ENCODE measurements around the gene MAST2.
"Not testable (repeated sequence)": the region's sequence is repeated elsewhere in the genome, so short reads cannot be mapped to it uniquely, and the experiment has no call there.

The MAST2 gene

DNA sequence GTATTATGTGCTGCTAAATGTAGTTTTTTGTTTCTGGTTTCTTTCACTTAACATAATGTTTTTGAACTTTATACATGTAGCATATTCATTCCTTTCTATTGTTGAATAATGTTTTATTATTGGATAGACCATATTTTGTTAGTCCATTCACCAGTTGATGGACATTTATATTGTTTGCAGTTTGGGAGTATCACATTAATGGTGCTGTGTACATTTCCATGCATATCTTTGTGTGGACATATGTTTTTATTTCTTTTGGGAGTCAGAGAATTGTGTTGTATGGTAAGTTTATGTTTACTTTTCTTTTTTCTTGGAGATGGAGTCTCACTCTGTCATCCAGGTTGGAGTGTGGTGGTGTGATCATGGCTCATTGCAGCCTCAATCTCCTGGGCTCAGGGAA, 134.6 kb downstream of the MAST2 start:
- DNase-seq (ENCODE audit: low read depth), result no peak

DNA sequence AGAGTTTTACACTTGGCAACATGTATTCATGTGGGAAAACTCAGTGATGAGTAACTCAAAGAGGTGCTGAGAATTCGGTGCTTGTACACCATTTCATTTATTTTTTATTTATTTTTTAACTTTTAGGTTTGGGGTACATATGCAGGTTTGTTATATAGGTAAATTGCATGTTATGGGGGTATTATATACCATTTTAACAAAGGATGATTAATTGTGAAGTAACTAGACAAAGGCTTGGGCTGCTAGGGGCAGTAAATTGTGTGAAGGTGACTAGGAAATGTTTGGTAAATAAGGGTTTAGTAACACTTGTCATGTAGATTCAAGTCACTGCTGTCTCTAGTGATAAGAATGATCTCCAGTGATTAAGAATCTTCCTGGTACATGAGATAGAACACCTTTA, 139.0 kb downstream of the MAST2 start:
- DNase-seq (ENCODE audit: low read depth), result no peak

DNA sequence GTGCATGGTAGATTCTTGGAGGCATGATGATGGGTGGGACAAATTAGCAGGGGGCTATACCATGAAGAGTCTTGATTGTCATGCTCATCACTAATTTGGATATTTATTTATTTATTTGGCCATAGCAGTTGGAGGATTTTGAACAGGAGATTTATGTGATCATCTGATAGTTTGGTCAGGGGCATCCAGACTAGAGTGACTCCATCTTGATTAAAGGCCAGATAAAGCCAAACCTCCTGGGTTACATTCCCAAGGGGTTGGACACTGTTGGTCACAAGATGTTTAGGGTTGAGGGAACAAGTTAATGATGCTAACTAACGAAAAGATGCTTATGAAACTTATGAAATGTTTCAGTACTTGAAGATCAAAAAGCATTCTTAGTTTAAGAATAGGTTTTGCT, 139.8 kb downstream of the MAST2 start:
- DNase-seq (ENCODE audit: low read depth), result no peak

DNA sequence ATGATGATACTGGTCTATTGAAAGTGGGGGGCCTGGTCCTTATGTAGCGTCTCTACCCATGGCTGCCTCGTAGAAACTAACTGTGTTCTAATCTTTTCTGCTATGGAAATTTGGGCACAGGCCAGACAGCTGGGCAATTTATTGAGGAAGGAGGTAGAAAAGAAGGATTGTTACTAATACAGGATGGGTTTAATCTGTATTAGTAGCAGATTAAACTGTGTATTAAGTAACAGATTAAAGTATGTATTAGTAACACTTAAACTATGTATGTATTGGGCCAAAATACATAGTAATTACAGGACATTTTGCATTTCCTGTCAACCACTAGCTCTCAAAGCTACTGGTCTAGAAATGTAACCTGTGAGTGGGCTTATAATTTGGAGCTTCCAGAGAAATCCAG, 142.0 kb downstream of the MAST2 start:
- DNase-seq (ENCODE audit: low read depth), result no peak

DNA sequence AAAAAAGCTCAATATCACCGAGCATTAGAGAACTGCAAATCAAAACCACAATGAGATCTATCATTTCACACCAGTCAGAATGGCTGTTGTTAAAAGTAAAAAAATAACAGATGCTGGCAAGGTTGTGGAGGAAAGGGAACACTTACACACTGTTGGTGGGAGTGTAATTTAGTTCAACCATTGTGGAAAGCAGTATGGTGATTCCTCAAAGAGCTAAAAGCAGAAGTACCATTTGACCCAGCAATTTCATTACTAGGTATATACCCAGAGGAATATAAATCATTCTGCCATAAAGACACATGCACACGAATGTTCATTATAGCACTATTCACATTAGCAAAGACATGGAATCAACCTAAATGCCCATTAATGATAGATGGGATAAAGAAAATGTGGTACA, 146.1 kb downstream of the MAST2 start:
- not testable (repeated sequence) for DNase-seq (ENCODE audit: low read depth)

DNA sequence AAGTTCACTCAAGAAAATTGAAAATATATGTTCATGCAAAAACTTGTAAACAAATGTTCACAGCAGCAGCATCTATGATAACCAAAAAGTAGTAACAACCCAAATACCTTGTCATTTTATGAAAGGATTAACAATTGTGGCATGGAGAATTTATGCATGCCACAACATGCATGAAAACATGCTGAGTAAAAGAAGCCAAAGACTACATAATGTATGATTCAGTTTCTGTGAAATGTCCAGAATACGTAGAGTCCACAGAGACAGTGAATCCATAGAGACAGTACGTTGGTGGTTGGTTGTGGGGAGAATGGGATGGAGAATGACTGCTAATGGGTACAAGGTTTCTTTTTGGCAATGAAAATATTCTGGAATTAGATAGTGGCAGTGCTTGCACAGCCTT, 148.7 kb downstream of the MAST2 start:
- DNase-seq (ENCODE audit: low read depth), result no peak

DNA sequence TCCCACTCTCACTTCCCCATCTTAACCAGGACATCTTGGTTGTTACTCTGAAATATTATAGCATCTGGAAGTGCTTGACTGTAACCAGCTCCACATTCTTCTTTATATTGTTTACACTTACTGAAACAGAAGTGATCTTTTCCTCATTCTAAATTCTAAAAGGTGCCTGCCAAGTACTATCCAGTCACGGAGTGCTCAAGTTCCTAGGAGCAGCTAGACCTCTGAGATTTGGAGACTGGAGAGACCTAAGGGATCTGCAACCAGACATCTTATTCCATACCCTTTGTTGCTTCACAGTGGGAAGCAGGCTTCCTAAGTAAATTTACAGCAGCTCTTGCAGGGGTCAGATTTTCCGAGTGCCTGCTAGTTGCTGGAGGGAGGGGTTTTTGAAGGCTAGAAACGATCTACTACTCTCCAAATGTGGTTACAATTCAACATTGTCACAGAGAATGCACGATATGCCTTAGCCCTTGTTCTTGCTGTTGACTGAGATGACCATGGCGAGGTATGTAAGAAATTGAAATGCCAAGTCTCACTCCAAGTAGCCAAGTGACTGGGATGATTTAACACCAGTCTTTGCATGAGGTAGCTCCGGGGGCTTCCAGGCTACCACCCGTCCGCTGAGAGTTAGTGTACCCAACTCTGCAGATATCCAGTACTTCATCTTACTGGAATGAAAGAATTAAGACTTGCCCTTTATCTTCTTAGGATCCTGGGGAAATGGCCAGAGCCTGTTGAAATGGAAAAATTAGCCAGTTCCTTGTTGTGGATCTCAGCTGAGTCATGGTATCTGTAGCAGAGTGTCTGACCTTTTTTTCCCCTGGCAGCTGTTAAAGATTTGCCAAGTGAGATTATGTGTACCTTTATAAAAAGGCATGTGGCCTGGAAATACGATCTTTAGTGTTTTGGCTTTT, 150.8 kb downstream of the MAST2 start:
- DNase-seq (ENCODE audit: low read depth), result no peak

DNA sequence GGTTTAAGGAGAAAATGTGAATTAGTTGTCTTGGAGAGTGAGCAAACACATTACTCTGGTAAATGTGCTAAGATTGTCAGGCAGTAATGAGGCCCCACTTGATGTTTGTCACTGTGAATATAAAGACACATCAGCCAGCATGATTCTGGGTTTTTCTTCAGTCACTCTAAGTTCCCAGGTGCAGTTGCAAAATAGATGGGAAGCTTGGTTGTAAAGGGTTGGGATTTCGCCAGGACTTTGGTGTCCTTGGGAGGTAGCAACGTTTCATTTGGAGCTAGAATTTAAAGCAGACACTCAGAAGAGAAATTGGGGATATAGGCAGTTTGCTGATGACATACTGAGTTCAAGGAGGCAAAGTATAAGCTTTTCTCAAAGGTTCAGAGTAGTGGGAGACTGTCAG, 154.3 kb downstream of the MAST2 start:
- no peak for DNase-seq (ENCODE audit: low read depth)

DNA sequence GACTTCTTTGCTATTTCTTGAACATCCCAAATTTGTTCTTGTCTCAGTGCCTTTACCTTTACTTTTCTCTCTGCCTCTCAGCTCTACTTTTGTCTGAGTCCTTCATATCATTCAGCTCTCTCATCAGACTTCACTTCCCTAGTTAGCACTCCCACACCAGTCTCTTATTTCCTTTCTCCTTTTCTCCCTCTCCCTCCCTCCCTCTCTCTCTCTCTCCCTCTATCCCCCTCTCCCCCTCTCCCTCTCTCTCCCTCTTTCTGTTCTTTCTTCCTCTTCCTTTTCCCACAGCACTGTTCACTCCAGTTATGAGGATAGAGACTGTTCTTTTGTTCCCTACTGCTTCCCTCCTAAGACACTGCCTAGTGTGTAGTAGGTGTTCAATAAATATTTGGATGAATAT, 154.9 kb downstream of the MAST2 start:
- no peak for DNase-seq (ENCODE audit: low read depth)

DNA sequence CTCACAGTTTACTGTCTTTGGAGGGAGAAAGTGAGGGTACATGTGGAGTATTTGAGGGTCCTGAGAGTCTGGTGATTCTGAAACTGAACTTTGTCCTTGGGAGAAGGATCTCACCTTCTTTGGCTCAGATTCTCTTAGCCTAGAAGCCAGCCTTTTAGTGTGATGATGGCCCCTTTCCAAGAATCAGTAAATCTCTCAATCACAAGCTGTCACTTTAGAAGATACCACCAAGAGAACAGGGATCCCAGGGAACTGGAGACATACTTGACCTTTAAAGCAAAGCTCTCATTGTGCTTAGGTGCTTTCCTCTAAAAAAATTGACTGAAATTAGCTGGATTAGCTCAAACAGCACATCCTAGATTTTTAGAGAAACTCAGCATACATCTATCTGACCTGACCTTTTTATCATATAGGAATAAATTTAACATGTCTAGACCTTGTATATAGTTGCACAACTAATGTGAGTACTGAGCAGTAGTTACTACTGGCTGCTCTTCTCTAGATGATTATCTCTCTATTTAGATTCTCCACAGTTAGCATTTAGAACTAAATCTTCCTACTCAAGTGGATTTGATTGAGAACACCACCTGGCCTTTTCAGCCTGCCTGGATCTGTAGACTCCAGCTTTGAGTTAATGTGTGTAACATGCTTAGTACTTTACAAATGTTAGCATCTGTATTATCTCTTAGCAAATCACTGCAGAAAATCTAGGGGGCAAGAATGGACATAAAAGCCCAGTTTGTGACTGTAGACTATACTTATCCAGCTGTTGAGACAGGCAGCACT, 157.7 kb downstream of the MAST2 start:
- no peak for DNase-seq (ENCODE audit: low read depth)

DNA sequence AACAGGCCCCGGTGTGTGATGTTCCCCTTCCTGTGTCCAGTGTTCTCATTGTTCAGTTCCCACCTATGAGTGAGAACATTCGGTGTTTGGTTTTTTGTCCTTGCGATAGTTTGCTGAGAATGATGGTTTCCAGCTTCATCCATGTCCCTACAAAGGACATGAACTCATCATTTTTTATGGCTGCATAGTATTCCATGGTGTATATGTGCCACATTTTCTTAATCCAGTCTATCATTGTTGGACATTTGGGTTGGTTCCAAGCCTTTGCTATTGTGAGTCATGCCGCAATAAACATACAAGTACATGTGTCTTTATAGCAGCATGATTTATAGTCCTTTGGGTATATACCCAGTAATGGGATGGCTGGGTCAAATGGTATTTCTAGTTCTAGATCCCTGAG, 158.5 kb downstream of the MAST2 start:
- not testable (repeated sequence) for DNase-seq (ENCODE audit: low read depth)

DNA sequence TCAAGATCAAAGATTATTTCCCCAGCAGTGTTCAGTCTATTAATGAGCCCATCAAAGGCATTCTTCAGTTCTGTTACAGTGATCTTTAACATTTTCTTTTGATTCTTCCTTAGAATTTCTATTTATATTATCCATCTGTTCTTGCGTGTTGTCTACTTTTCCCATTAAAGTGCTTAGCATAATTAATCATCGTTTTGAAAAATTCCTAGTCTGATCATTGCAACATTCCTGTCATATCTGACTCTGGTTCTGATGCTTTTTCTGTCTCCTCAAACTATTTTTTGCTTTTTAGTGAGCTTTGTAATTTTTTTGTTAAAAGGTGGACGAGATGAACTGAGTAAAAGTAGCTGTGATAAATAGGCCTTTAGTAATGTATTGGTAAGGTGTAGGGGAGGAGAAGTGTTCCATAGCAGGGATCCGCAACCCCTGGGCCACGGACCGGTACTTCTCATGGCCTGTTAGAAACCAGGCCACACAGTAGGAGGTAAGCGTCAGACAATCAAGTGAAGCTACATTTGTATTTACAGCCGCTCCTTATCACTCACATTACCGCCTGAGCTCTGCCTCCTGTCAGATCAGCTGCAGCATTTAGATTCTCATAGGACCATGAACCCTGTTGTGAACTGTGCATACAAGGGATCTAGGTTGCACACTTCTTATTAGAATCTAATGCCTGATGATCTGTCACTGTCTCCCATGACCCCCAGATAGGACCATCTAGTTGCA, 165.7 kb downstream of the MAST2 start:
- DNase-seq (ENCODE audit: low read depth), result no peak

DNA sequence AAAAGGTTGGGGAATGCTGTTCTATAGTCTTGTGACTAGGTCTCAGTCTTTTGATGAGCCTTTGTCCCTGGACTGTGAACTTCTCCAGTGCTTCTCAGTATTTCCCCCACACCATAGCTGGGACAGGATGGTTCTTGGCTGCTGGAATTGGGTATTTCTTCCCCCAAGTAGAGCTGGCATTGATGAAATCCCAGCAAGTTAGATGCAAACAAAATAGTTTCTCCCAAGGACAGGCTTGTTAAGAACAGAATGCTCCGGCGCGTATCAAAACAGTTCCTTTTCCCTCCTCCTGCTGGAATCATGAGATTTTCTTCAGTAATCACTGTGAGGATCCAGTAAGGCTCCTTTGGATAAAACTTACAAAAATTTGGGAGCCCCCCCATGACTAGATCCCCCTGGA, 166.5 kb downstream of the MAST2 start:
- DNase-seq (ENCODE audit: low read depth), result no peak

DNA sequence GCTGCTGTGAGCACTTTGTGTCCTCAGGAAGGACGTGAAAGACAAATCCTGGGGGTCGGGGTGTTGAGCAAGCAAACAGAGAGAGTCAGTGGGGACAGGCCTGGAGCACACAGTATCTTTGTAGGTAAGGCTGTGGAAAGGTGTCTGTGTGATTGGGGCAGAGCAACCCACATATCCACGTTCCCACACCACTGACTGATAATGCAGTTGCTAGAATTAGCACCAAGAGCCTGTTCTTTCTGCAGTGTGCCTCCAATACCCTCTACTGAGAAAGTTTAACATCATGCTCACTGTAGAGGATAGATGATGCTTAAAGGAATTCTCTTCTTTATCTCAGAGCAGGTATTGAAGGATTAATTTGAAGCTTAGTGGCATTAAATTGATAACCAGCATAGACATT, 167.9 kb downstream of the MAST2 start:
- DNase-seq (ENCODE audit: low read depth), result no peak

DNA sequence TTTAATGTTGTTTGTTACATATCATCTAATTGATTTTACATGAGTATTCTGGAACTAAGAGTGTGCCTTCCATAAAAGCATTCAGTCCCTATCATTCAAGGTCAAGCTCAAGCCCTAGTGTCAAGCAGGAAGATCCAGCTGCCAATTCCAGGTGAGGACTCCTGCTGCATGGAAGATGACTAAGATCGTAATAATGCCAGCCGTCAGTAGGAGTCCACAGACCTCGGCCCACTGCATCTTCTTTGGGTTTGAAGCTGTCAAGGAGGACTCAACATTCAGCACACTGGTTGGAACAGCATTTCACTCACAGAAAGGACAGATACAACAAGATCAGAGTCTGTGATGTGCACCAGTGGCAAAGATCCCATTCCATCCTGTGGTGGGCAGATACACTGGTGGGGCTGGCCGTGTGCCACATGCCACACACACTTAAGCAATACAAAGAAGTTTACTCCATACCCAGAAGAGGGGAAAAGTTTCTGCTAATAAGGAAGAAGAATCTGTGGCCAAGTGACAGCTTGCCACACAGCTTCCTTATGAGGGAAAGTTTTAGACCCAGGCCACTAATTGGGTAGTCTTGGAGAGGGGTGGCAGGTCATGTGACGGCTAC, 168.6 kb downstream of the MAST2 start:
- DNase-seq (ENCODE audit: low read depth), result no peak

DNA sequence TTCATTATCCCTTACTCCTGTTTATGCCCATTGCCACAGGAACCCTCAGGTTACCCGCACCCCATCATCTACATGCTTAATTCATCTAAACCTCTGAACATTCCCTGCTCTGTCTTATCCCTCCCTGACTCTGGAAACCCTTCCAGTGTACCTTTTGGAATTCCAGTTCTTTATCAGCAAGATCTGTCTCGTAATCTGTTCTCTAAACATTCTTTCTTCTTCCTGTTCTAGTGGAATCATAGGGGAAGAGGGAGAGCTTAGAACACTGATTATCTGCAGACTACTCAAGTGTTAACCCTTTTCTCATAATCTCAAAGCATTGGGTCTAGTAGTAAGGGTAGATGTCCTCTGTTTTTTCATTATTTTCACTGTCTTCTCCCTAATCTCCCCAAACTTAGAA, 169.2 kb downstream of the MAST2 start:
- no peak for DNase-seq (ENCODE audit: low read depth)

DNA sequence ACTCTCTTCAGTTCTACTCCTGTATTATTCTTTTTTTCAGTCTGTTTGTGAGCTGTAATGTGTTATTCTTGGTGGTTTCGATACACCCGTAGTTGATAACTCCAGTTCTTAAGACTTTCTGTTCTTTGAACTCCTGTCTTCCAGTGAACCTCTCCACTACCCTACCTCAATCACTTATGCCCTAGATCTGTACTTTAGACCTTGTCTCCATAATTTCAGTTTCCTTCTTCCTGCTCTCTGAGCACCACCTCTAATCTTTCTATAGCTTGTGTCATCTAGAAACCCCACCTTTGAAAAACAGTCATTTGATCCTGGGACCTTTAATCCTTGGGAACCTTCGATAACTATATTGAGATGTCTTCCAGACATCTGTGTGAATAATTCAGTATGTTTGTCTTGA, 169.7 kb downstream of the MAST2 start:
- DNase-seq (ENCODE audit: low read depth), result no peak

DNA sequence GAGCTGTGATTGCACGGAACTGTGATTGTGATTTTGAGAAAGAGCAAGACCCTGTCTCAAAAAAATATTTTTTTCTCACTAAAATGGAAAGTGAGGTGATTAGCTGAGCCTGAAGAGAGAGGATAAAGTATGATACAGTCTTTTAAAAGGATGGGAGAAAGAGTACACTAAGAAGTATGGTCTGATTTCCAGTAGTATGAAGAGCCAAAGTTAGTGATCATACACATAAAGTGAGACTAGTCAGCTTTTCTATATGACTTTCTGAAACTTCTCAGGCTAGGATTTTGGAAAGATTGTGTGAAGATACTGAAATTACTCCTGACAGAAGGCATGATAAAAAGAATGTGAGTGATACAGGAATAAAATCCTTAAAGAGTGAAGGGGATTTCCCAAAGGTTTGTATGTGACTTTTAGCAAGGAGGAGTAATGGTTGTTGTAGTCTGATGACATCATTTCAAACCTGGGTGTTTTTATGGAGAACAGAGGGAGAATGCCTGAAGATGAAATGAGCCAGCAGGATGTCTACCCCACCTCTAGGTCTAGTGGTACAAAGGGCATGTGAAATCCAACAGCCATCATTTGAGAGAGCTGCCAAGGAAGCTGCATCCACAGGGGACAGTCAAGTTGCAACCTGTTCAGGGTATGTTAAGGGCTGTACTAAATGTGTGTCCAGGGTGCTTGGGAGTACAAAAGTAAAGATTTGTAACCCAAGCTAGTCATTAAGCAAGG, 171.3 kb downstream of the MAST2 start:
- no peak for DNase-seq (ENCODE audit: low read depth)

DNA sequence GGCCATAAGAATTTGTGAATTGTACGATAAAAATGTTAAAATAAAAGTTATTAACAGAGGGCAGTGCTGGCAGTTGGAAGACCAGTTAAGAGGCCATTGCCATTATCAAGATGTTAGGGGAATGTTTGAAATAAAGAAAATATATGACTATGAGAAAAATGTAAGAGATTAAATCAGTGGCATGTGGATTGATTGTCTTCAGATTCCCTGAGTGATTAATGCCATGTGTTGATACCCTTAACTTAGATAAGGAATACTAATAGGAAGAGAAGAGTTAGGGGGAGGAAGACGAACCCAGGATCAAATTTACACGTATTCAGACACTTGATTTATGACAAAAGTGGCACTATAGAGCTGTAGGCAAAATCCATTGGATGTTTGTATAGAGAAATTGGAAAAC, 173.2 kb downstream of the MAST2 start:
- DNase-seq (ENCODE audit: low read depth), result no peak

DNA sequence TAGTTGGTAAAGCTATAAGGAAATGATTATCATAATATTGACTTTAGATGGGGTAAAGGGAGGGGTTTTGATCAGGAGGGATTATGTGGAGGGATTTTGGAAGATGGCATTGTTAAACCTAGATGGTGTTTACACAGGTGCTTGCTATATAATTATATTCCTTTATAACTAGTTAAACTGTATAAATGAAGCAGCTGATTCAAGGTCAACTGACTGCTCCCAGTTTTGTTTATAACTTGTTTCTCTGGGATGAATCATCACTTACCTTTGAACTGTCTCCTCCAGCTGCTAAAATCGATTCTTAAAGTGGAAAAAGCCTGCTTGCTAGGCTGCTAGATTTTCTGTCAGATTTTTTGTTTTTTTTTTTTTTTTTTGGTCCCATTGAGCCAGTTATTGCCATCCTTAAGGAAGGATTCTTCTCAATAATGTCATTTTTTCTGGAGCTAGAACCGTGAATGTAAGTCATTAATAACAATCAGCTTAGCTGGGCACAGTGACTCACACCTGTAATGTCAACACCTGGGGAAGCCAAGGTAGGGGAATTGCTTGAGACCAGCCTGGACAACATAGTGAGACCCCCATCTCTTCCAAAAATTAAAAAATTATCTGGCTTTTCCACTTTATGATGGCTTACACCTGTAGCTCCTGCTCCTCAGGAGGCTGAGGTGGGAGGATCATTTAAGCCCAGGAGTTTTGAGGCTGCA, 175.8 kb downstream of the MAST2 start:
- no peak for DNase-seq (ENCODE audit: low read depth)

DNA sequence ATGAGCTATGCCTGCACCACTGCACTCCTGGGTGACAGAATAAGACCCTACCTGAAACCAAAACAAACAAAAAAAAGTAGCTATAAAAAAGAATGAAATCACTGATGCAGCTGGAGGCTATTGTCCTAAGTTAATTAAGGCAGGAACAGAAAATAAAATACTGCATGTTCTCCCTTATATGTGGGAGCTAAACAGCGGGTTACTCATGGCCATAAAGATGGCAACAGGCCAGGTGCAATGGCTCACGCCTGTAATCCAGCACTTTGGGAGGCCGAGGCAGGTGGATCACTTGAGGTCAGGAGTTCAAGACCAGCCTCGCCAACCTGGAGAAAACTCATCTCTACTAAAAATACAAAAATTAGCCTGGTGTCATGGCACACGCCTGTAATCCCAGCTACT, 176.4 kb downstream of the MAST2 start:
- DNase-seq (ENCODE audit: low read depth), result no peak
